Activated CD4-positive, alpha-beta T cell treated with anti-CD3 and anti-CD28 coated beads, Interleukin-2, amount 50 U/mL, for 4 hours (primary cell): Measurements from ENCODE around the gene GPR6.

Experiments used
- DNase-seq, 2 experiments: peaks; one replicate each; pipeline ENCODE4 v3.0.0-alpha.2; 2020

Gene GPR6

GRCh38 chr6:109978174-109979032, at the start of gene GPR6:
TSS of gene GPR6 (plus strand) at chr6:109978311. CDS start at chr6:109979113, 802 bp downstream.
- peak; percentile 1 to 7 for DNase-seq

GRCh38 chr6:109934293-109934692, 43.8 kb upstream of the GPR6 start:
- DNase-seq = no peak

GRCh38 chr6:109939654-109940053, 38.5 kb upstream of the GPR6 start:
- DNase-seq = no peak

GRCh38 chr6:109944448-109944847, 33.7 kb upstream of the GPR6 start:
- DNase-seq = no peak

- DNase-seq = no peak
Observed at GRCh38 chr6:109945091-109945490, 33.0 kb upstream of the GPR6 start.

- no peak for DNase-seq
Observed at GRCh38 chr6:109946979-109947378, 31.1 kb upstream of the GPR6 start.

- no peak for DNase-seq
Observed at GRCh38 chr6:109949281-109950065, 28.6 kb upstream of the GPR6 start.

GRCh38 chr6:109955491-109955890, 22.6 kb upstream of the GPR6 start:
- no peak for DNase-seq

- no peak for DNase-seq
Observed at GRCh38 chr6:109958626-109959025, 19.5 kb upstream of the GPR6 start.

GRCh38 chr6:109961611-109962041, 16.5 kb upstream of the GPR6 start:
- no peak for DNase-seq

- DNase-seq = no peak
Observed at GRCh38 chr6:109962271-109962670, 15.8 kb upstream of the GPR6 start.

- DNase-seq = no peak
Observed at GRCh38 chr6:109963598-109964170, 14.4 kb upstream of the GPR6 start.

GRCh38 chr6:109964949-109965348, 13.2 kb upstream of the GPR6 start:
- DNase-seq = no peak

- DNase-seq = no peak
Observed at GRCh38 chr6:109966299-109966698, 11.8 kb upstream of the GPR6 start.

- no peak for DNase-seq
Observed at GRCh38 chr6:109977791-109978173, 329 bp upstream of the GPR6 start.

GRCh38 chr6:109979033-109979921, 1.2 kb downstream of the GPR6 start:
- DNase-seq = no peak

GRCh38 chr6:109984410-109984809, 6.3 kb downstream of the GPR6 start:
- DNase-seq = no peak

GRCh38 chr6:109987196-109987595, 9.1 kb downstream of the GPR6 start:
- DNase-seq = no peak

GRCh38 chr6:109991201-109992101, 13.3 kb downstream of the GPR6 start:
- DNase-seq = no peak

- no peak for DNase-seq
Observed at GRCh38 chr6:109998159-109998785, 20.2 kb downstream of the GPR6 start.

- DNase-seq = no peak
Observed at GRCh38 chr6:109999740-110000139, 21.6 kb downstream of the GPR6 start.
